Stomach (tissue), 9 donors: ENCODE data around the gene TOM1. TPM values are rescaled to one million over a fixed set of nuclear protein-coding genes. Genes with fewer than 3 reads are reported as not detected.

ENCODE experiments used
- DNase-seq, 2 donors: peaks; one replicate each; pipeline versions ENCODE4 v3.0.0 to v3.0.0-alpha.2; 2013 to 2019
- H3K27ac ChIP-seq, 5 donors: fragments of 200-600 bp in 4 of 5; sonication (generic) in 4 of 5; one replicate each; pipeline ENCODE4 v1.5.1; 2013 to 2019; ENCODE audit warnings: mild to moderate bottlenecking in 1 of 5, moderate library complexity in 1 of 5
- H3K27me3 ChIP-seq, 3 donors: fragments of 200-600 bp; sonication (generic); one replicate each; pipeline ENCODE4 v1.5.1; 2017 to 2019; ENCODE audit warnings: mixed run types in 1 of 3
- H3K36me3 ChIP-seq, 4 donors: fragments of 200-600 bp; sonication (generic); 1 replicate in 3 of 4; 2 replicates in 1 of 4; pipeline ENCODE4 v1.5.1; 2016 to 2019
- H3K4me1 ChIP-seq, 4 donors: fragments of 200-600 bp; sonication (generic); one replicate each; pipeline ENCODE4 v1.5.1; 2016 to 2019
- H3K4me3 ChIP-seq, 4 donors: fragments of 200-600 bp; sonication (generic) in 3 of 4; one replicate each; pipeline ENCODE4 v1.5.1; 2016 to 2019; ENCODE audit warnings: mild to moderate bottlenecking in 1 of 4
- H3K9me3 ChIP-seq, 4 donors: fragments of 200-600 bp; sonication (generic); one replicate each; pipeline ENCODE4 v1.5.1; 2016 to 2019
- EP300 ChIP-seq: sonication (generic); formaldehyde crosslinking; IDR thresholded peaks from one replicate; pipeline ENCODE4 v1.6.1; 2017; ENCODE audit warnings: antibody characterized with exemption
- POLR2A ChIP-seq, 4 donors: fragments of 450-650 bp; IDR thresholded peaks; one replicate each; pipeline ENCODE4 v1.6.1; 2016; ENCODE audit warnings: antibody characterized with exemption in 4 of 4, control low read depth in 2 of 4, mild to moderate bottlenecking in 1 of 4, moderate library complexity in 1 of 4
- POLR2AphosphoS5 ChIP-seq, 3 donors: sonication (generic); formaldehyde crosslinking; IDR thresholded peaks; one replicate each; pipeline ENCODE4 v1.6.1; 2016; ENCODE audit warnings: antibody characterized with exemption in 3 of 3
- WGBS, 5 donors: extraction: QIAGEN DNeasy Blood & Tissue Kit in 3 of 5; methylation state at CpG; one replicate each; pipeline versions ENCODE4 v1.1.5 to v1.1.7; 2013 to 2018; 5-methylcytosine and 5-hydroxymethylcytosine counted together
- intact Hi-C: fragments of 100-400 bp; cut with DNase I; formaldehyde crosslinking; loops from one replicate; pipeline ENCODE4 v1.15.1; 2023; ENCODE audit warnings: low total_unique reads
- polyA plus RNA-seq, 3 donors: library from polyadenylated mRNA; stranded (reverse); fragments of 200-250 nt; gene quantifications; one replicate each; pipeline ENCODE4 v1.2.3, GENCODE V29; 2013
- total RNA-seq, 5 donors: library from RNA; depleted of rRNA; stranded (reverse); fragments of >200 nt; gene quantifications; one replicate each; pipeline versions ENCODE4 v1.1.0 to v1.2.3, GENCODE V29; 2014 to 2016
- TF ChIP-seq, protein P1 (sequence below), 7 experiments: fragments of 450-650 bp in 4 of 7; fragments of 200-600 bp in 3 of 7; sonication (generic) in 3 of 7; IDR thresholded peaks; one replicate each; pipeline ENCODE4 v1.5.1; 2016 to 2019; ENCODE audit warnings: antibody characterized with exemption in 7 of 7, control low read depth in 2 of 7, mild to moderate bottlenecking in 1 of 7
- donor health status: healthy with polysubstance abuse.
- donor health status: Bipolar disorder and iron deficiency.
- donor health status: healthy.

Gene TOM1
- total and polyA plus RNA-seq, 8 donors: 17.3 to 150 (median 40.5) TPM

GRCh38 chr22:35329114-35329847 lies 29.6 kb downstream of the TOM1 start:
- intact Hi-C loops: no loop called here
- TF ChIP-seq POLR2AphosphoS5 (IDR thresholded peaks at IDR 0.05) (no peak), POLR2A (IDR thresholded peaks at IDR 0.05) (no peak), EP300 (no peak)
- TF ChIP-seq, protein P1, sequence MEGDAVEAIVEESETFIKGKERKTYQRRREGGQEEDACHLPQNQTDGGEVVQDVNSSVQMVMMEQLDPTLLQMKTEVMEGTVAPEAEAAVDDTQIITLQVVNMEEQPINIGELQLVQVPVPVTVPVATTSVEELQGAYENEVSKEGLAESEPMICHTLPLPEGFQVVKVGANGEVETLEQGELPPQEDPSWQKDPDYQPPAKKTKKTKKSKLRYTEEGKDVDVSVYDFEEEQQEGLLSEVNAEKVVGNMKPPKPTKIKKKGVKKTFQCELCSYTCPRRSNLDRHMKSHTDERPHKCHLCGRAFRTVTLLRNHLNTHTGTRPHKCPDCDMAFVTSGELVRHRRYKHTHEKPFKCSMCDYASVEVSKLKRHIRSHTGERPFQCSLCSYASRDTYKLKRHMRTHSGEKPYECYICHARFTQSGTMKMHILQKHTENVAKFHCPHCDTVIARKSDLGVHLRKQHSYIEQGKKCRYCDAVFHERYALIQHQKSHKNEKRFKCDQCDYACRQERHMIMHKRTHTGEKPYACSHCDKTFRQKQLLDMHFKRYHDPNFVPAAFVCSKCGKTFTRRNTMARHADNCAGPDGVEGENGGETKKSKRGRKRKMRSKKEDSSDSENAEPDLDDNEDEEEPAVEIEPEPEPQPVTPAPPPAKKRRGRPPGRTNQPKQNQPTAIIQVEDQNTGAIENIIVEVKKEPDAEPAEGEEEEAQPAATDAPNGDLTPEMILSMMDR (IDR thresholded peaks at IDR 0.05): no peak
- Histone ChIP-seq H3K4me3 (no peak overlapping the region), H3K27me3 (no peaks in the 10 kb centered on the region), H3K36me3 (peaks cover 73 to 94% (median 92%) of the 10 kb centered on the region in 4 donors), H3K4me1 (peaks cover 15 to 31% (median 21%) of the 10 kb centered on the region in 4 donors), H3K27ac (peak overlapping the region in 4 of 5 donors; percentile 54 to 79 (median 72)), H3K9me3 (no peaks in the 10 kb centered on the region)
- no peak for DNase-seq
- WGBS, 5 donors: 70 to 79% (median 74%) methylated on average over 12 of the region's 12 CpGs

DNA sequence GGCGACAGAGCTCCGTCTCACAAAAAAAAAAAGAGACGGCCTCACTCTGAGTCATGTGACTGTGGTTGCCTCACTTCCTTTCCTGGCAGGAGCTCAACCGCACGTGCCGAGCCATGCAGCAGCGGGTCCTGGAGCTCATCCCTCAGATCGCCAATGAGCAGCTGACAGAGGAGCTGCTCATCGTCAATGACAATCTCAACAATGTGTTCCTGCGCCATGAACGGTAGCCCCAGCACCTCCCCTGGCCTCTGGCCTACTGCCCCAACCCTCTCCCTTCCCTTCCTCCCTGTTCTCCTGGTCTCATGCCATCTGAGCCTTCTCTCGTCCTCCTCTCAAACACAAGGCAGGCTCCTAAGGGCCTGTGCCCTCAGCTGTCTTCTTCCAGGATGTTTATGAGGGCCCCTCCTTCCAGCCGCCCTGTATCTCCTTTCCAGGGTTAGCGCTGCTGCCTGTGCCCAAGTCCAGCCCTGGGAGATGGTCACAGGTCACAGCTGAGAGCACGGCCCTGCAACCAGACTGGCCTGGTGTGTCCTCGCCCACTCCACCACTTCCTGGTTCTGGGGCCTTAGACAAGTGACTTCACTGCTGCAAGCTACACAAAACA lies 30.7 kb downstream of the TOM1 start:
- H3K27ac ChIP-seq: peak overlapping the region in 4 of 5 donors; percentile 60 to 79 (median 72)
- H3K36me3 ChIP-seq: peaks cover 73 to 94% (median 92%) of the 10 kb centered on the region in 4 donors
- no peaks in the 10 kb centered on the region for H3K27me3 ChIP-seq
- TF ChIP-seq POLR2AphosphoS5 (IDR thresholded peaks at IDR 0.05) (peak in 2 of 3 donors; percentile 11 to 77), EP300 (peak; percentile 25)
- TF ChIP-seq, protein P1 (IDR thresholded peaks at IDR 0.05): no peak
- DNase-seq: peak; percentile 63 to 77
- H3K9me3 ChIP-seq: no peaks in the 10 kb centered on the region
- 50 to 71% (median 62%) methylated on average over 12 to 16 of the region's 16 CpGs for WGBS, 5 donors
- peaks cover 15 to 31% (median 21%) of the 10 kb centered on the region in 4 donors for H3K4me1 ChIP-seq
- intact Hi-C loops: no loop called here
- H3K4me3 ChIP-seq: no peak overlapping the region

DNA sequence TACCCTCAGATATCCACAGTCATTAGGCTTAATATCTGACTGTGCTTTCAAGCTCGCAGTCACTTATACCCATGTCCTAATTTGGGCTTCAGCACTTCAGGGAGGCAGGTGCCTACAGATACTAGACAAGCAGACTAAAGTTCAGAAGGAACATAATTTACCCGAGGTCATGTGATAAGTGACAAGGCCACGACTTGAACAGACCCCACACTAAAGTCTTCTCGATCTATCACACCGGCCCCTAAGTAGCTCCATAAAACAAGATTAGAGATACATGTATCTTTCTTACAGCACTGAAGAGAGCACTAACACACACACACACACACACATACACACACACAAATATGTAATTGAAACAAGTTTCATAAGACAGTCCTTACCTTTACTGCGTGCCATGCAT lies 32.6 kb downstream of the TOM1 start:
- no peak for TF ChIP-seq EP300
- TF ChIP-seq, protein P1 (IDR thresholded peaks at IDR 0.05): no peak
- TF ChIP-seq POLR2AphosphoS5 (IDR thresholded peaks at IDR 0.05): no peak
- TF ChIP-seq POLR2A (IDR thresholded peaks at IDR 0.05): no peak
- no peaks in the 10 kb centered on the region for H3K27me3 ChIP-seq
- WGBS, 5 donors: 80 to 91% (median 81%) methylated on average over 6 of the region's 6 CpGs
- DNase-seq: no peak
- H3K4me1 ChIP-seq: peaks cover 15 to 31% (median 21%) of the 10 kb centered on the region in 4 donors
- peaks cover 77 to 94% (median 92%) of the 10 kb centered on the region in 4 donors for H3K36me3 ChIP-seq
- no peaks in the 10 kb centered on the region for H3K9me3 ChIP-seq
- no peak overlapping the region for H3K27ac ChIP-seq
- intact Hi-C loops: no loop called here
- H3K4me3 ChIP-seq: no peak overlapping the region

- no peak for DNase-seq
- intact Hi-C loops: no loop called here
Measured at GRCh38 chr22:35333220-35333619, 33.5 kb downstream of the TOM1 start.

More at GRCh38 chr22:35333220-35333619, 33.5 kb downstream of the TOM1 start:
- Histone ChIP-seq H3K27ac (no peak overlapping the region), H3K4me1 (peaks cover 11 to 25% (median 18%) of the 10 kb centered on the region in 4 donors), H3K9me3 (no peaks in the 10 kb centered on the region), H3K27me3 (no peaks in the 10 kb centered on the region), H3K36me3 (peaks cover 77 to 94% (median 92%) of the 10 kb centered on the region in 4 donors), H3K4me3 (no peak overlapping the region)
- 89 to 100% (median 93%) methylated on average over 1 to 7 of the region's 7 CpGs for WGBS, 5 donors
- TF ChIP-seq, protein P1 (IDR thresholded peaks at IDR 0.05): no peak
- TF ChIP-seq EP300: no peak
